GM19099 (cell line): ENCODE measurements around the gene METTL24.

Experiments
- POLR2A ChIP-seq: IDR thresholded peaks from 3 replicates; pipeline ENCODE4 v1.6.1; 2011; ENCODE audit warnings: low read depth; ENCODE audit not compliant: insufficient read length; ENCODE audit errors: extremely low read depth

Gene METTL24

DNA sequence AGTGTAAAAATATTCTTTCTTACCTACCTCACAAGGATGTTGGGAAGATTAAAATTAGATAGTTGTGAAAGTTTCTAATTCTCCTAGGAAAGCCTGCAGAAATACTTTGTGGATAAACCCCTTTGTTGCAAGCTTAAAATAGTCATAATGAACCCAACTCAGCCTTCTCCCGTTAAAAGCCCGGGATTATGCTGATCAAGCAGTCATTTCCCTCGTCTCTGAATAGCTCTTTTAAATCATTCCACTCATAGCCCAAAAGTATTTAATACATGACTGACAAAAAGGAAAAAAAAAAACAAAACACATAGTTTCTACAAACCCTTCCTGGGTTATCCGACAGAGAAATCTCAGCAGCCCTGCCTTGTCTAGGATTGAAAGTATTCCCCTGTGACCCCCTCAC, 10.9 kb upstream of the METTL24 start:
- no peak for TF ChIP-seq POLR2A

DNA sequence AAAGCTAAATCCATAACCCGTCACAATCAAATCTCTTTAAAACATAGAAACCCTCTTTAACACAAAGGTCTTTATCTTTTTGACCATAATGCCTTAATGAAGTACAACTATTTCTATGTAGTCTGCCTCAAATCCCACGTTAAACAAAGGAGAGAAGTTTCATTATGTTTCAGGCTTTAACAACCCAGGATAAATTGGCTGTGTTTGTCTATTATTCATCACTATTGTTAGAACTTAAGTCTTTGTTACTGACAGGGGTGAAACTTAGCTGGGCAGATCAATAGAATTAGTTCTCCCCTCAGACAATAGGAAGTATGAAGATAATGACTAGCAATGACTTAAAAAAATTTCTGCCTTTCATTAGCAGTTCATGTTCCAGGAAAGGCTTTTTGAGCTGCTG, 10.1 kb upstream of the METTL24 start:
- no peak for TF ChIP-seq POLR2A

DNA sequence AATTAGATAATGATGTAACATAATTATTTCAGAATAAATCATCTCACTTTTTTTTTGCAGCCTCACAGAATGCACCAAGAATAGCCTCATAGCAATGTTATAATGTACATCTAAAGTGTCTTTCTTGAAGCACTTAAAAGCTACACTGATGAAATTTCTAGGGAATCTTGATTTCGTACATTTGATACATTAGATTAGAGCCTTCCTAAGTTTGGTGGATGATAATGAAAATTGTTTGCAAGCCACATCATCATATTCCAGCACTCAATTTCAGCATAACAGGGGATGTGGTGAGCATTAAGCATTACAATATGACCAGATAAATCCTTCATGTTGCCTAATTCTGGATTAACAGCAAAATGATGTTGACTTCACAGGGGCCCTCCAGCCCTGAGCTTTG, 9.7 kb upstream of the METTL24 start:
- TF ChIP-seq POLR2A, result no peak

DNA sequence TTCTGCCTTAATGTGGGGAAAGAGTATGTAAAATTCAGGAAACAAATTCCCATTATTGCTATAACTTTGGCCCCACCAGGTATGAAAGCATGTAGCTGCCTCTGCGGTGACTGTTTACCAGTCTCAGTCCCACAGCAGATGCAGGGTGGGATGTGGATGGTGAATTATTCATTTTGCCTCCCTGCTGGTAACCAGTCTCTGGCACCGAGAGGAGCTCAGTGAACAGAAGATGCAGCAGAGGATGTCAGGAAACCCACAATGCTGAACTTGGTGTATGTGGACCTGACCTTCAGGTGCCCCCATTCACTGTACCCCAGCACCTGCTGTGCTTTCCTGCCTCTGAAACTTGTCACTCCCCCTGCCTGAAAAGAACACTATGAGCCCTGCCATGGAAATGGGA, 8.8 kb upstream of the METTL24 start:
- TF ChIP-seq POLR2A, result no peak

- no peak for TF ChIP-seq POLR2A
Observed at GRCh38 chr6:110366256-110366655, 8.1 kb upstream of the METTL24 start.

GRCh38 chr6:110364364-110365105, 6.4 kb upstream of the METTL24 start:
- TF ChIP-seq POLR2A, result no peak

- no peak for TF ChIP-seq POLR2A
Observed at GRCh38 chr6:110363748-110364147, 5.6 kb upstream of the METTL24 start.

DNA sequence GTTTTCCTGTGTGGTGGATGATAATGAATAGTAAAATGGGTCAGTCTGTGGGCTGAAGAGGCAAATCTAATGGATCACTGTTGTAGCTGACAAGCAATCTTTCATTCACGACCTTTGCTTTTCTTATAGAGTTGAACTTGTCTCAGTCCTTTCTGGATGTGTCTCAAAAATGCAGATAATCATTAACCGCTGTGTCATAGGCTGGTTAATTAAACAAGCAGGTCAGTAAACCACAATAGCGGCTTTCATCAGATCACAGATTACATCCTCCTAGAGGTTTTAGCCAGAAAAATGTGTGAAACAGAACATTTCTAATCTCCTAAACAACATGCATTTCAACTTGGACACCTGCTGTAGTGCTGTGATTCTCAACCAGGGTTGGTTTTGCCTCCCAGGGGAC, 2.5 kb upstream of the METTL24 start:
- TF ChIP-seq POLR2A, result no peak

DNA sequence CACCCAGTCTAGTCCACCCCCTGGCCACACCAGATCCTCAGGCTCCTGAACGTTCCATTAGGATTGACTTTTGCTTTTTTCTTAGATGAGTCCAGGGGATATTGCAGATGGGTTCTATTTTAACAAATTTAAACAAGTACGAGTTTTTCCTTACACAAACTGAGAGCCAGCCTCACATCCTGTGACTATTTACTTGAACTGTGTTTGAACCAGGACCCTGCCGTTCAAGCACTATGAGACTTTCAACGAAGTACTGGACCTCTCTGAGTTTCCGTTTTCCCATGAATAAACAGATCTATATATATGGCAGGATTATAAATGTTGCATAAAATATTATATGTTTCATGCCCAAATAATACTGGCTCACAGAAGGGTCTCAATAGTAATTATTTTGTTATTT, 1.4 kb upstream of the METTL24 start:
- TF ChIP-seq POLR2A, result no peak

DNA sequence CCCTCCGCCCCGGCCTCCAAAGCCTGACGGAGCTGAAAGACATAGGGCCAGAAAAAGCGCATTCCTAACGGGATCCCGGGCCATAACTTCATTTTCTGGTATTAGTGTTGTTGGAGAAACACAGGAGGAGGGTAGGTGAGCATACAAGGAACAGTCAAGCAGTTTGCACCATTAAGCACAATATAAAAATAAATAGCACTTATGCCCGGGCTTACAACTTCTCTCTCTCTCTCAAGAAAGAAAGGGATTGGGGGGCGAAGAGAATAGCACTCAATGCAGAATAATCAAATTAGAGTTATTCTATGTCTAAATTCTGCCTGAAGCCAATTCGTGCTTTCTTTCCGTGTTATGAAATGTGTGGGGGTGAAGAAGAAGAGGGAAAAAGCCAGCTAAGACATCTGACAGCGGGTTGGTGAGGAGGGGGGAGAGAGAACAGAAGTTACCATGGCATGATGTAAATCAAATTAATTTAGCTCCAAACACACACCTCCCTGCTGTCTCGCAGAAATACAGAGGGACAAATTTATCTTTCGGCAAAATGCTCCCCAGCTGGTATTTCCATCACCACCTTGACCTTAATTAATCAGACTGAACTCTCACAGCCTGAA, 508 bp upstream of the METTL24 start:
- TF ChIP-seq POLR2A, result no peak

DNA sequence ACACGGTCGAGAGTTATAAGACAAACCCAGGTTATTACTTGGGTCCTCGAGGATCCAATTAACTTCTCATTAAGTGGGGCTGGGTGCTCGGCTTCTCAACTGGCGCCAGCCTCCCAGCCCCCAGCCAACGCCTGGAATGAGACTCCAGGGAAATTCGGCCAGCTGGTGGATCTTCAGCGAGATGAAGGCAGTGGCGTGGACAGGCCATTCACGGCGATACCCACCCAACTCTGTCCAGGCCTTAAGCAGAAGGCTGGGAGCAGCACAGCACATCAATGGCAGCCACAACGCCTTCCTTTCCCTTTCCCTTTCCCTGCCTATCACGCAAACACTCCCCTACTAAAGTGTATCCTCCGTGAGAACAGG, 868 bp downstream of the METTL24 start:
- TF ChIP-seq POLR2A, result no peak

- TF ChIP-seq POLR2A, result no peak
Observed at GRCh38 chr6:110356778-110357177, 1.4 kb downstream of the METTL24 start.

DNA sequence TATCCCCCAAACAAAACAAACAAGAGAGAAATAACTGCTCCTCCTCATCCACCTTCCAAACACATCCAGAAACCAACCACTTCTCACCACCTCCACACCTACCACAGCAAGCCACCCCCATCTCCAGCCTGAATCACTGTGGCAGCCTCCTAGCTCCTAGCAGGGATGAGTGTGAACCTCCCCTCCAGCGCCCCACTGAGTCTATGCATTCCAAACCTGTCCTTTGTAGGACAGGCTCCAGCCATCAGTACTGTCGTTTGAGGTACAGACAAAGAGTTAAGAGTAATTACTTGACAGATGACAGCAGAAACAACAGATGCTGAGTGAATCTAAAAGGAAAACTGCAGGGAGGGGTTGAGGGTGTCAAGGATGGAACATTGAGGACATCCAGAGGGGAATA, 2.4 kb downstream of the METTL24 start:
- TF ChIP-seq POLR2A, result no peak

- no peak for TF ChIP-seq POLR2A
Observed at GRCh38 chr6:110355022-110355421, 3.1 kb downstream of the METTL24 start.

DNA sequence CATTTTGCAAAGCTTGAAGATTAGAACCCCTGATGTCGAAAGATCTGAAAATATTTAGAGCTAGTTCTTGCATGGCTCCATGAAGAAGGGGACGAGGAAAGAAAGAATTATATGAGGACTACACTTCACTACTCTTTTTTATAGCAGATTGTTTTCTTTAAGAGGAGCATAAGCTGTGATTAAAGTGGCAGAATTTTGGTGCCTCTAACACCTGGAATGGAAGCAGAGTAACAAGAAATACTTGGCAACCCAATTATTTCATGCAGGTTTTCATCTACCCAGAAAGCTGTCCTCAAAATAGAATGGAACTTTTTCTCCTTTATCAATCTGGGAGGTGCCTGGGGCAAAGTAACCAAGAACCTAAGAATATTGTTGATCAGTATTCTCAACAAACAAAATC, 4.0 kb downstream of the METTL24 start:
- TF ChIP-seq POLR2A, result no peak

DNA sequence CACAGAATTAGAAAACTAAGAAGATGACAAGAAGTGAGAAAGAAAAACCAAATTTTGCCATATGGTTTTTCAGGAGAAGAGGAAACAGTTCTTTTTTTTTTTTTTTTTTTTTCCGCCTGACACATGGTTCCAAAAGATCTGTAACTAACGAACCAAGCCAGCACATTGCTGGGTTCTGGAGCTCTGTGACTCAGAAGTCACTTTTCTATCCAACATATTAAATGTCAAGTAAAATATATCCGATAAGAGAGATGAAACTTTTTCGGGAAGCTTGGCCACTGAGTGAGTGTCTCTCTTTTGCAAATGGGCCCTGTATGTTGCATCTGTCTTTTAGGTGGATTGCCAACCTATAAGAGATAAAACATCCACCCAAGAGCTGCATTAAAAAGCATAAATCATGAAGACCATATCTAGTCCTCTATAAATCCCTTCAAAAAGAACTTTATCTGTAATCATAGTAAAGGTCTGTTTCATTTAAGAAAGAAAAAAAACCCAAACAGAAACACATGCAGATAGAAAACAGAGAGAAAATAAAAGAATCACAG, 4.6 kb downstream of the METTL24 start:
- TF ChIP-seq POLR2A, result no peak
